Activated CD4-positive, alpha-beta T cell treated with anti-CD3 and anti-CD28 coated beads for 36 hours (primary cell): ENCODE results near the gene MDC1. TPM values are rescaled to one million over a fixed set of nuclear protein-coding genes. Genes with fewer than 3 reads are reported as not detected.

Experiments used
- ATAC-seq: fragments of 200-7000 bp; cut with Tn5 transposase; one replicate; pipeline ENCODE4 v1.10.0; 2021; ENCODE audit warnings: mild to moderate bottlenecking, moderate library complexity
- CTCF ChIA-PET: fragments of 350-600 bp; sonication (Branson Sonifier 250); formaldehyde crosslinking; loops from one replicate; lab custom pipeline; 2021; ENCODE audit warnings: antibody characterized with exemption; lab: Charles Lee
- POLR2A ChIA-PET: fragments of 350-600 bp; sonication (Branson Sonifier 250); formaldehyde crosslinking; loops from one replicate; lab custom pipeline; 2021; ENCODE audit warnings: antibody characterized with exemption, inconsistent platforms; lab: Charles Lee
- DNase-seq: peaks from one replicate; pipeline ENCODE4 v3.0.0-alpha.2; 2020
- H3K27ac Mint-ChIP-seq: one replicate; pipeline ENCODE4 v1.8.0; 2021; ENCODE audit warnings: mixed read lengths
- H3K27me3 Mint-ChIP-seq: one replicate; pipeline ENCODE4 v1.8.0; 2021; ENCODE audit warnings: mixed read lengths
- H3K36me3 Mint-ChIP-seq: one replicate; pipeline ENCODE4 v1.8.0; 2021; ENCODE audit warnings: low read depth, mixed read lengths
- H3K4me1 Mint-ChIP-seq: one replicate; pipeline ENCODE4 v1.8.0; 2021; ENCODE audit warnings: mixed read lengths
- H3K4me3 Mint-ChIP-seq: one replicate; pipeline ENCODE4 v1.8.0; 2021; ENCODE audit warnings: mild to moderate bottlenecking, moderate library complexity, mixed read lengths
- H3K9me3 Mint-ChIP-seq: one replicate; pipeline ENCODE4 v1.8.0; 2021; ENCODE audit warnings: low read depth, mixed read lengths
- intact Hi-C, 2 experiments: fragments of 100-400 bp; cut with DNase I in 1 of 2; cut with micrococcal nuclease in 1 of 2; formaldehyde crosslinking; loops; one replicate each; pipeline versions ENCODE4 v1.14.2 to v1.15.1; 2022 to 2024; cut with DNase I, micrococcal nuclease
- total RNA-seq, 2 experiments: library from RNA; stranded (reverse); gene quantifications; one replicate each; pipeline ENCODE4 v1.2.3, GENCODE V29; 2021

MDC1 gene
- total RNA-seq, 2 experiments from 2014 or later, result 92.0 to 101 TPM

- no peak for ATAC-seq
- no peaks in the 10 kb centered on the region for H3K9me3 Mint-ChIP-seq
- no peaks in the 10 kb centered on the region for H3K27me3 Mint-ChIP-seq
- intact Hi-C loops, result loop anchor here (1.0 to 10.0 kb wide), 11 partner anchors 26 to 438 kb away; partner anchors contain the start of genes MRPS18B (in 2 of the 2), PPP1R10 (in 2 of the 2), ABCF1 (in 1 of the 2) and C6orf136 (in 1 of the 2)
- H3K27ac Mint-ChIP-seq, result peak overlapping the region; percentile 99
- H3K4me3 Mint-ChIP-seq, result peak overlapping the region; percentile 98
- ChIA-PET CTCF (interaction anchor here (0.7 to 2.1 kb wide), 12 partner anchors 11 to 371 kb away, joined by 3 to 13 read pairs (median 6); no protein-coding TSS in a partner anchor), POLR2A (interaction anchor here (0.6 to 1.8 kb wide), 17 partner anchors 9 to 637 kb away, joined by 3 to 20 read pairs (median 5); partner anchors contain the start of genes ABCF1, DHX16, IER3 and MRPS18B)
- peaks cover 61% of the 10 kb centered on the region for H3K36me3 Mint-ChIP-seq
- DNase-seq, result no peak
- peaks cover 46% of the 10 kb centered on the region for H3K4me1 Mint-ChIP-seq
Measured at GRCh38 chr6:30716879-30717128, 277 bp downstream of the MDC1 start.

DNA sequence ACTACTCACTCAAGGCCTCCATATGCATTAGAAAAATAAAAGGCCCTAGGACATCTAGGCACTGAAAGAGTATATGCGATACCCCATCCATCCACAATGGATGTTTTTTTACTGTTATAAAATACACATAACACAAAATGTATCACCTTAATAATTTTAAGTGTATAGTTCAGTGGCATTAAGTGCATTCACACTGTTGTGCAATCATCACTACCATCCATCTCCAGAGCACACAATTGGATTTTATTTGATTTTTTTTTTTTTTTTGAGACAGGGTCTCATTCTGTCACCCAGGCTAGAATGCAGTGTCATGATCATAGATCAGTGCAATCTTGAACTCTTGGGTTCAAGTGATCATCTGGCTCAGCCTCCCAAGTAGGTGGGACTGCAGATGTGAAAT is 2.8 kb downstream of the MDC1 start:
- H3K36me3 Mint-ChIP-seq, result peaks cover 61% of the 10 kb centered on the region
- no peak for ATAC-seq
- ChIA-PET CTCF (interaction anchor here (0.6 to 1.0 kb wide), 2 partner anchors 8 to 673 kb away, joined by 3 read pairs; no protein-coding TSS in a partner anchor), POLR2A (no interaction called here)
- no peak overlapping the region for H3K27ac Mint-ChIP-seq
- H3K4me3 Mint-ChIP-seq, result no peak overlapping the region
- H3K9me3 Mint-ChIP-seq, result no peaks in the 10 kb centered on the region
- H3K4me1 Mint-ChIP-seq, result peaks cover 42% of the 10 kb centered on the region
- DNase-seq, result no peak
- H3K27me3 Mint-ChIP-seq, result no peaks in the 10 kb centered on the region
- intact Hi-C loops, result loop anchor here in 1 of 2 experiments (10.0 kb wide), 1 partner anchor 441 kb away; the partner anchor contains the start of genes CCHCR1 and TCF19

GRCh38 chr6:30712441-30712945 is 4.6 kb downstream of the MDC1 start:
- H3K4me1 Mint-ChIP-seq, result peaks cover 31% of the 10 kb centered on the region
- H3K4me3 Mint-ChIP-seq, result no peak overlapping the region
- intact Hi-C loops, result loop anchor here in 1 of 2 experiments (10.0 kb wide), 1 partner anchor 442 kb away; the partner anchor contains the start of genes CCHCR1 and TCF19
- CTCF ChIA-PET, result interaction anchor here (0.6 to 1.2 kb wide), 3 partner anchors 33 to 309 kb away, joined by 3 to 4 read pairs (median 3); no protein-coding TSS in a partner anchor
- H3K27ac Mint-ChIP-seq, result no peak overlapping the region
- POLR2A ChIA-PET, result no interaction called here
- H3K9me3 Mint-ChIP-seq, result no peaks in the 10 kb centered on the region
- DNase-seq (no peak), ATAC-seq (no peak)
- no peaks in the 10 kb centered on the region for H3K27me3 Mint-ChIP-seq
- H3K36me3 Mint-ChIP-seq, result peaks cover 68% of the 10 kb centered on the region

DNA sequence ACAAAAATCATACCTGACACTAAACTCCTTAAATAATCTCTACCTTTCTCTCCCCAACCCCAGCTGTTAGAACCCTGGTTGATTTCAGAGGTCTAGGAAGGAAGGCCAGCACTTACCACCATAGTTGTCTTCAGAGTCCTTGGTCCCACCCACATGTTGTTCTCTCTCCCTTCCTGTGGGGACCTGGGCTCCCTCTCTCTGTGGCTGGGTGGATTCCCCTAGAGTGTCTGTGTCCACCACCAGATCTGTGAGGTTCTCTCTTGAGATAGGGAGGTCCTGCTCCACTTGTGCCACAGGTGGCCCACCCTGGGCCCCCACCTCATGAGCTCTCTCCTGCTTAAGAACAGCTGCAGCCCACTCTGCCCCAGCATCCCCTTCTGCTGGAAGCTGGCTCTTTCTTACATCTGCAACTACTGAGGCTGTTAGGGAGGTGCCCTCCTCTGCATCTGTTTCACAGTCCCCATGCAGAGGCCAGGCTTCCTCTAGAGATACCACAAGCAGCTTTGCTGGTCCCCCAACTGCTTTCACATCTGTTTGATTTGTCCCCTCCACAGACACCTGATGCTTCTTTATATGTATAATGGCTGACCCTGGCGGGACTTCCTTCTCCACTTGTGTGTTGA is 5.2 kb downstream of the MDC1 start:
- Mint-ChIP-seq H3K9me3 (no peaks in the 10 kb centered on the region), H3K4me3 (no peak overlapping the region)
- intact Hi-C loops, result loop anchor here in 1 of 2 experiments (10.0 kb wide), 1 partner anchor 443 kb away; the partner anchor contains the start of genes CCHCR1 and TCF19

DNA sequence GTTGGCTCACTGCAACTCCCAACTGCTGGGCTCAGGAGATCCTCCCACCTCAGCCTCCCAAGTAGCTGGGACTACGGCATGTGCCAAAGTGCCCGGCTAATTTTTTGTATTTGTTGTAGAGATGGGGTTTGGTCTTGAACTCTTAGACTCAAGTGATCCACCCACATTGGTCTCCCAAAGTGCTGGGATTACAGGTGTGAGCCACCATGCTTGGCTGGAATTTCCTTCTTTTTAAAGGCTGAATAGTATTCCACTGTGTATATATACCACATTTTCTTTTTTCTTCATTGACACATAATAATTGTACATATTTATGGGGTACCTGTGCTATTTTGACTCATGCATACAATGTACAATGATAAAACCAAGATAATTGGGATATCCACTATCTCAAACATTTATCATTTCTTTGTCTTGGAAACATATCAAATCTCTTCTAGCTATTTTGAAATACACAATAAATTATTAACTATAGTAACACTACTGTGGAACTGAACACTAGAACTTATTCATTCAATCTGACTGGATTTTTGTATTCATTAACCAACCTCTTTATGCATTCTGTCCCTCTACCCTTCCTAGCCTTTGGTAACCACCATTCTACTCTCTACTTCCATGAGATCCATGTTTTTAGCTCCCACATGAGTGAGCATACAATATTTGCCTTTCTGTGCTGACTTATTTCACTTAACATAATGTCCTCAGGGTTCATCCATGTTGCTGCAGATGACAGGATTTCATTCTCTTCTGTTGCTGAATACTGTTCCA is 7.8 kb downstream of the MDC1 start:
- H3K36me3 Mint-ChIP-seq, result peaks cover 67% of the 10 kb centered on the region
- no peak overlapping the region for H3K4me3 Mint-ChIP-seq
- CTCF ChIA-PET, result interaction anchor here (0.6 kb wide), 1 partner anchor 32 kb away, joined by 3 read pairs; no protein-coding TSS in a partner anchor

More for the DNA sequence above, 5.2 kb downstream of the MDC1 start:
- Mint-ChIP-seq H3K4me1 (peaks cover 29% of the 10 kb centered on the region), H3K27ac (no peak overlapping the region), H3K27me3 (no peaks in the 10 kb centered on the region), H3K36me3 (peaks cover 70% of the 10 kb centered on the region)
- CTCF ChIA-PET, result interaction anchor here (0.6 to 2.2 kb wide), 5 partner anchors 8 to 308 kb away, joined by 3 to 7 read pairs (median 3); no protein-coding TSS in a partner anchor
- POLR2A ChIA-PET, result no interaction called here
- ATAC-seq, result no peak
- DNase-seq, result no peak

GRCh38 chr6:30707281-30707850 is 9.7 kb downstream of the MDC1 start:
- Mint-ChIP-seq H3K4me3 (no peak overlapping the region), H3K9me3 (no peaks in the 10 kb centered on the region), H3K27me3 (no peaks in the 10 kb centered on the region), H3K27ac (no peak overlapping the region), H3K4me1 (peaks cover 5% of the 10 kb centered on the region), H3K36me3 (peaks cover 71% of the 10 kb centered on the region)
- POLR2A ChIA-PET, result no interaction called here
- no peak for ATAC-seq
- CTCF ChIA-PET, result interaction anchor here (0.9 to 1.5 kb wide), 3 partner anchors 28 to 97 kb away, joined by 3 to 5 read pairs (median 3); no protein-coding TSS in a partner anchor
- intact Hi-C loops, result no loop called here
- DNase-seq, result no peak

More for the DNA sequence above, 7.8 kb downstream of the MDC1 start:
- Mint-ChIP-seq H3K27me3 (no peaks in the 10 kb centered on the region), H3K9me3 (no peaks in the 10 kb centered on the region), H3K27ac (no peak overlapping the region), H3K4me1 (peaks cover 8% of the 10 kb centered on the region)
- DNase-seq, result no peak
- intact Hi-C loops, result no loop called here
- POLR2A ChIA-PET, result no interaction called here
- no peak for ATAC-seq

GRCh38 chr6:30705620-30706019 is 11.5 kb downstream of the MDC1 start:
- peaks cover 56% of the 10 kb centered on the region for H3K36me3 Mint-ChIP-seq
- intact Hi-C loops, result no loop called here
- no peak overlapping the region for H3K27ac Mint-ChIP-seq
- ChIA-PET POLR2A (interaction anchor here (0.5 kb wide), 1 partner anchor 26 kb away, joined by 3 read pairs; no protein-coding TSS in a partner anchor), CTCF (interaction anchor here (1.0 to 1.4 kb wide), 3 partner anchors 11 to 27 kb away, joined by 3 to 5 read pairs (median 4); partner anchors contain the start of gene MDC1)
- no peaks in the 10 kb centered on the region for H3K4me1 Mint-ChIP-seq
- H3K27me3 Mint-ChIP-seq, result no peaks in the 10 kb centered on the region
- ATAC-seq (no peak), DNase-seq (no peak)
- no peaks in the 10 kb centered on the region for H3K9me3 Mint-ChIP-seq
- H3K4me3 Mint-ChIP-seq, result no peak overlapping the region

GRCh38 chr6:30703821-30704220 is 13.3 kb downstream of the MDC1 start:
- Mint-ChIP-seq H3K4me3 (no peak overlapping the region), H3K9me3 (no peaks in the 10 kb centered on the region), H3K27me3 (no peaks in the 10 kb centered on the region), H3K36me3 (peaks cover 59% of the 10 kb centered on the region), H3K27ac (no peak overlapping the region), H3K4me1 (no peaks in the 10 kb centered on the region)
- ATAC-seq (no peak), DNase-seq (no peak)
- ChIA-PET POLR2A (interaction anchor here (0.6 kb wide), 2 partner anchors 13 to 28 kb away, joined by 3 read pairs; partner anchors contain the start of gene MDC1), CTCF (interaction anchor here (0.6 to 1.0 kb wide), 4 partner anchors 12 to 455 kb away, joined by 3 to 4 read pairs (median 3); no protein-coding TSS in a partner anchor)
- intact Hi-C loops, result no loop called here

DNA sequence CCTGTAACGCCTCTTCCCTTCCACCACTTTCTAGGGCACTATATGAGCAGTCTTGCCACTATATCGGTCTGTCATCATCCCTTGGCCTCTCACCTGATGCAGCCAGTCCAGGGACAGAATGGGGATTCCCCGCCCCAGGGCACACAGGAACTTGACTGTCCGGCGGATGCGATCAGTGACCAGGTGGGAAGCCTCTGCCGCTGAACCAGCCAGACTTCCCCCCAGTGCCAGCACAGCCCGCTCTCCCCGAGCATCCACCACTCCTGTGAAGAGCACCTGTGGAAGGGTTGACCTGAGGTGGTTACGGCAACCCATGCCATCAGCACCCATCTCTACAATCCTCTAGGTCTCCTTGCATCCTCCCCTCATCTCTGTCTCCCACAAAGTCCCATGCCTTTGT is 14.1 kb downstream of the MDC1 start:
- Mint-ChIP-seq H3K9me3 (no peaks in the 10 kb centered on the region), H3K27ac (no peak overlapping the region), H3K4me3 (no peak overlapping the region), H3K27me3 (no peaks in the 10 kb centered on the region), H3K4me1 (no peaks in the 10 kb centered on the region), H3K36me3 (peaks cover 55% of the 10 kb centered on the region)
- ChIA-PET CTCF (interaction anchor here (0.6 to 1.0 kb wide), 3 partner anchors 12 to 456 kb away, joined by 3 to 4 read pairs (median 3); no protein-coding TSS in a partner anchor), POLR2A (interaction anchor here (0.6 kb wide), 1 partner anchor 44 kb away, joined by 6 read pairs; no protein-coding TSS in a partner anchor)
- DNase-seq, result no peak
- intact Hi-C loops, result no loop called here
- ATAC-seq, result no peak

- ATAC-seq (no peak), DNase-seq (no peak)
- Mint-ChIP-seq H3K27me3 (no peaks in the 10 kb centered on the region), H3K36me3 (peaks cover 37% of the 10 kb centered on the region), H3K27ac (no peak overlapping the region), H3K9me3 (no peaks in the 10 kb centered on the region), H3K4me3 (no peak overlapping the region), H3K4me1 (no peaks in the 10 kb centered on the region)
- intact Hi-C loops, result no loop called here
- ChIA-PET CTCF (no interaction called here), POLR2A (no interaction called here)
Measured at GRCh38 chr6:30700340-30700739, 16.7 kb downstream of the MDC1 start.
